CD4-positive, alpha-beta T cell (primary cell): ENCODE results near the gene PDE9A. TPM values are rescaled to one million over a fixed set of nuclear protein-coding genes. Genes with fewer than 3 reads are reported as not detected.

Experiments
- ATAC-seq: fragments of 200-7000 bp; cut with Tn5 transposase; one replicate; pipeline ENCODE4 v1.10.0; 2022; ENCODE audit warnings: mild to moderate bottlenecking; ENCODE audit not compliant: poor library complexity
- CTCF ChIA-PET: fragments of 350-600 bp; sonication (Branson Sonifier 250); formaldehyde crosslinking; loops from one replicate; lab custom pipeline; 2021; ENCODE audit warnings: antibody characterized with exemption, inconsistent platforms; lab: Charles Lee
- POLR2A ChIA-PET: fragments of 350-600 bp; sonication (Branson Sonifier 250); formaldehyde crosslinking; loops from one replicate; lab custom pipeline; 2021; ENCODE audit warnings: antibody characterized with exemption, inconsistent platforms; lab: Charles Lee
- DNase-seq, 14 experiments: peaks; one replicate each; pipeline ENCODE4 v3.0.0-alpha.2; 2013 to 2020; ENCODE audit warnings: mixed read lengths in 2 of 14
- H3K27ac ChIP-seq, 2 donors: one replicate each; pipeline versions ENCODE4 v1.5.1 to v1.7.0; 2013; ENCODE audit warnings: low read length in 2 of 2, low read depth in 1 of 2, mild to moderate bottlenecking in 1 of 2
- H3K27me3 ChIP-seq, 2 experiments: 1 replicate in 1 of 2; 2 replicates in 1 of 2; pipeline versions ENCODE4 v1.6.1 to v1.7.0; 2013; ENCODE audit warnings: low read length in 2 of 2, control low read depth in 1 of 2, mild to moderate bottlenecking in 1 of 2, moderate library complexity in 1 of 2; ENCODE audit not compliant: insufficient read depth in 2 of 2, control insufficient read depth in 1 of 2
- H3K36me3 ChIP-seq: one replicate; pipeline ENCODE4 v1.6.1; 2013; ENCODE audit warnings: low read length, control low read depth; ENCODE audit not compliant: insufficient read depth
- H3K4me1 ChIP-seq: one replicate; pipeline ENCODE4 v1.6.1; 2013; ENCODE audit warnings: low read length, control low read depth; ENCODE audit not compliant: insufficient read depth
- H3K4me3 ChIP-seq: one replicate; pipeline ENCODE4 v1.5.1; 2013; ENCODE audit warnings: mild to moderate bottlenecking, low read length, moderate library complexity
- H3K9me3 ChIP-seq, 2 experiments: 1 replicate in 1 of 2; 2 replicates in 1 of 2; pipeline versions ENCODE4 v1.6.1 to v1.7.0; 2013; ENCODE audit warnings: low read length in 2 of 2, mild to moderate bottlenecking in 2 of 2, control low read depth in 1 of 2, moderate library complexity in 1 of 2; ENCODE audit not compliant: control insufficient read depth in 1 of 2, insufficient read depth in 1 of 2
- H3K27ac Mint-ChIP-seq: one replicate; pipeline ENCODE4 v1.8.0; 2020; ENCODE audit warnings: mixed read lengths
- H3K27me3 Mint-ChIP-seq: one replicate; pipeline ENCODE4 v1.8.0; 2021; ENCODE audit warnings: mixed read lengths
- H3K36me3 Mint-ChIP-seq: one replicate; pipeline ENCODE4 v1.8.0; 2021; ENCODE audit warnings: low read depth, mixed read lengths
- H3K4me1 Mint-ChIP-seq: one replicate; pipeline ENCODE4 v1.8.0; 2021; ENCODE audit warnings: low read depth, mixed read lengths
- H3K4me3 Mint-ChIP-seq: one replicate; pipeline ENCODE4 v1.8.0; 2020; ENCODE audit warnings: mild to moderate bottlenecking, mixed read lengths
- H3K9me3 Mint-ChIP-seq: one replicate; pipeline ENCODE4 v1.8.0; 2020; ENCODE audit warnings: mixed read lengths
- CTCF ChIP-seq: fragments of 200-600 bp; IDR thresholded peaks from one replicate; pipeline ENCODE4 v1.8.0; 2022; ENCODE audit warnings: antibody characterized with exemption, mild to moderate bottlenecking
- intact Hi-C, 2 experiments: fragments of 100-400 bp; cut with DNase I in 1 of 2; cut with micrococcal nuclease in 1 of 2; formaldehyde crosslinking; loops; one replicate each; pipeline versions ENCODE4 v1.15.1 to v1.9.0; 2023 to 2025; cut with DNase I, micrococcal nuclease
- total RNA-seq, 174 experiments: library from RNA in 2 of 174; stranded (reverse) in 2 of 174; gene quantifications; one replicate each; pipeline ENCODE4 v1.2.3 and lab custom pipeline; 2021 to 2026

PDE9A gene
- total RNA-seq, 2 experiments from 2014 or later, result 12.6 to 13.2 TPM

DNA sequence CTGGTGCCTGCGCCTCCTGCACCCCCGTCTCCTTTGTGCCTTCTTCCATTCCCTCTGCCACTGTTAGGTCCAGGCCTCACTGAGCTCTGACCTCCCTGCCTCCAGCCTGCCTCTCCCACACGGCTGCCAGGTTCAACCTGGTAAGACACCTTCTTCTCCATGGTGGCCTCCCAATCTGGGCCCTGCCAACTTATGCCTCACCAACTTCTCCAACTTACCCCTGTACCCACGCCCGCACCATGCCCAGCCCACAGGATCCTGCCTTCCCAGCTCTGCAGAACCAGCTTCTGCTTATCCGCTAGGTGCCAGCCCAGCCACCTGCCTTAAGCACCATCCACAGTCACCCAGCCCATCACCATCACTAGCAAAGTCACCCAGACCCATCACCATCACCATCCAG lies 37.2 kb downstream of the PDE9A start:
- CTCF ChIA-PET, result no interaction called here

DNA sequence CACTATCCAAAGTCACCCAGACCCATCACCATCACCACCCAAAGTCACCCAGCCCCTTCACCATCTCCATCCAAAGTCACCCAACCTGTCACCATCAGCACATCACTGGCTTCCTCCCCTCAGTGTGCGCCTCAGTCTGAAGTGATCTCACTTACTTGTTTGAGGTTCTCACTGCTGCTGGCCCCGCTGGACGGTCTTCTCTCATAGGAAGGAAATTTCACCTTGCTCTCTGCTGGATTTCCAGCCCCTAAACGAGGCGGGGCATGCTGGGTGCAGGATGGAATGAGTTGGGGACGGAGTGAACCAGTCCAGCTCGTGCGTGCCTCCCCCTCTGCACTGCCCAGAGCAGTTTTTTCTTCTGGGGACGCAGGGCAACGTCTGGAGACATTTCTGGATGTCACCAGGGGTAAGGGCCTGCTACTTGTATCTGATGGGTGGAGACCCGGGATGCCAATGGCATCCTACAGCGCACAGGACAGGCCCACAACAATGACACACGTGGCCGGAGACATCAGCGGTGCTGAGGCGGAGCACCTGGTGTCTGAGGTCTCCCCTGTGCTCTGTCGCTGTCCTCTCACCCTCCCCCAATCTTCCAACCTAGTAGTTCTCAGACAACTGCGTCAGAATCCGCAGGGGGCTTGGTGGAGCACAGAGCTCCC lies 38.6 kb downstream of the PDE9A start:
- H3K27me3 Mint-ChIP-seq, result no peaks in the 10 kb centered on the region
- Histone ChIP-seq H3K36me3 (peaks cover 2% of the 10 kb centered on the region), H3K4me3 (no peak overlapping the region), H3K9me3 (no peaks in the 10 kb centered on the region), H3K4me1 (no peaks in the 10 kb centered on the region), H3K27me3 (no peaks in the 10 kb centered on the region), H3K27ac (no peak overlapping the region)
- ChIA-PET POLR2A (no interaction called here), CTCF (no interaction called here)
- no peak overlapping the region for H3K4me3 Mint-ChIP-seq
- no peaks in the 10 kb centered on the region for H3K9me3 Mint-ChIP-seq
- intact Hi-C loops, result no loop called here
- no peak for ATAC-seq
- no peak for TF ChIP-seq CTCF
- H3K4me1 Mint-ChIP-seq, result peaks cover 8% of the 10 kb centered on the region
- H3K36me3 Mint-ChIP-seq, result peaks cover 25% of the 10 kb centered on the region
- H3K27ac Mint-ChIP-seq, result no peak overlapping the region
- DNase-seq, result peak in 1 of 14 experiments; percentile 28

More for the DNA sequence above, 37.2 kb downstream of the PDE9A start:
- Histone ChIP-seq H3K27ac (no peak overlapping the region), H3K27me3 (no peaks in the 10 kb centered on the region), H3K9me3 (no peaks in the 10 kb centered on the region), H3K4me3 (no peak overlapping the region), H3K36me3 (peaks cover 2% of the 10 kb centered on the region), H3K4me1 (no peaks in the 10 kb centered on the region)
- no peak overlapping the region for H3K27ac Mint-ChIP-seq
- ATAC-seq, result no peak
- H3K27me3 Mint-ChIP-seq, result no peaks in the 10 kb centered on the region
- H3K4me1 Mint-ChIP-seq, result peaks cover 8% of the 10 kb centered on the region
- intact Hi-C loops, result no loop called here
- no peaks in the 10 kb centered on the region for H3K9me3 Mint-ChIP-seq
- POLR2A ChIA-PET, result no interaction called here
- peaks cover 25% of the 10 kb centered on the region for H3K36me3 Mint-ChIP-seq
- peak in 1 of 14 experiments; percentile 21 for DNase-seq
- no peak overlapping the region for H3K4me3 Mint-ChIP-seq
- no peak for TF ChIP-seq CTCF

GRCh38 chr21:42692688-42693087 lies 39.3 kb downstream of the PDE9A start:
- no peak for TF ChIP-seq CTCF
- H3K27me3 ChIP-seq, result no peaks in the 10 kb centered on the region
- POLR2A ChIA-PET, result no interaction called here
- intact Hi-C loops, result no loop called here
- H3K36me3 ChIP-seq, result peaks cover 2% of the 10 kb centered on the region
- H3K4me1 Mint-ChIP-seq, result peaks cover 3% of the 10 kb centered on the region
- CTCF ChIA-PET, result no interaction called here
- H3K9me3 Mint-ChIP-seq, result no peaks in the 10 kb centered on the region
- DNase-seq, result peak in 1 of 14 experiments; percentile 31
- no peak for ATAC-seq
- peaks cover 26% of the 10 kb centered on the region for H3K36me3 Mint-ChIP-seq
- no peaks in the 10 kb centered on the region for H3K27me3 Mint-ChIP-seq
- H3K4me1 ChIP-seq, result no peaks in the 10 kb centered on the region
- no peak overlapping the region for H3K4me3 Mint-ChIP-seq
- H3K27ac ChIP-seq, result no peak overlapping the region
- no peak overlapping the region for H3K27ac Mint-ChIP-seq
- H3K9me3 ChIP-seq, result no peaks in the 10 kb centered on the region
- no peak overlapping the region for H3K4me3 ChIP-seq
